ENCODE data around the gene LRRC36. TPM values are rescaled to one million over a fixed set of nuclear protein-coding genes. Genes with fewer than 3 reads are reported as not detected.

Gene LRRC36
- total and polyA plus RNA-seq, 2 of the 13 experiments (the other 11 are each of a cell fraction or from before 2014, with no cell fraction given) = 0.12 to 0.15 TPM

- TF ChIP-seq GRHL1 (CRISPR knock-in tag; conservative IDR thresholded peaks at IDR 0.05) (no peak), MTA1 (CRISPR knock-in tag; IDR thresholded peaks at IDR 0.05; ENCODE audit: borderline replicate concordance) (no peak), STAG1 (CRISPR knock-in tag; IDR thresholded peaks at IDR 0.05) (no peak), NFIB (CRISPR knock-in tag; IDR thresholded peaks at IDR 0.05; ENCODE audit: borderline replicate concordance) (no peak), ZFP41 (CRISPR knock-in tag; IDR thresholded peaks at IDR 0.05; ENCODE audit: borderline replicate concordance) (peak; percentile 8; the same call in 1 of the 2 replicates), SMARCE1 (IDR thresholded peaks at IDR 0.05; ENCODE audit: borderline replicate concordance) (no peak), ISX (CRISPR knock-in tag; conservative IDR thresholded peaks at IDR 0.05) (no peak), ZNF567 (CRISPR knock-in tag; IDR thresholded peaks at IDR 0.05; ENCODE audit: borderline replicate concordance) (no peak), PLSCR1 (CRISPR knock-in tag; IDR thresholded peaks at IDR 0.05; ENCODE audit: borderline replicate concordance) (no peak), ZFP62 (CRISPR knock-in tag; IDR thresholded peaks at IDR 0.05) (no peak), ZFP1 (CRISPR knock-in tag; IDR thresholded peaks at IDR 0.05) (0 out of 2 replicates have a peak, but pooled peaks have one; percentile 36), REXO4 (CRISPR knock-in tag; IDR thresholded peaks at IDR 0.05; ENCODE audit: borderline replicate concordance) (no peak), ZNF18 (CRISPR knock-in tag; IDR thresholded peaks at IDR 0.05; ENCODE audit: insufficient replicate concordance) (no peak), ZNF225 (CRISPR knock-in tag; IDR thresholded peaks at IDR 0.05) (no peak), HHEX (CRISPR knock-in tag; IDR thresholded peaks at IDR 0.05) (no peak), NR2C2 (CRISPR knock-in tag; IDR thresholded peaks at IDR 0.05; ENCODE audit: borderline replicate concordance) (no peak), NFYB (CRISPR knock-in tag; IDR thresholded peaks at IDR 0.05) (no peak), RORA (CRISPR knock-in tag; IDR thresholded peaks at IDR 0.05) (no peak), ZNF512B (CRISPR knock-in tag; IDR thresholded peaks at IDR 0.05; ENCODE audit: borderline replicate concordance) (0 out of 2 replicates have a peak, but pooled peaks have one; percentile 84), YEATS2 (CRISPR knock-in tag; IDR thresholded peaks at IDR 0.05; ENCODE audit: borderline replicate concordance) (0 out of 2 replicates have a peak, but pooled peaks have one; percentile 31), AGO1 (IDR thresholded peaks at IDR 0.05; ENCODE audit: low read depth, low read length, poor library complexity, severe bottlenecking) (no peak), MEIS1 (CRISPR knock-in tag; IDR thresholded peaks at IDR 0.05; ENCODE audit: borderline replicate concordance) (no peak), SRF (IDR thresholded peaks at IDR 0.05; ENCODE audit: low read depth, low read length) (no peak)
Measured at GRCh38 chr16:67429053-67429798, 102.6 kb downstream of the LRRC36 start (continued).
